CD4-positive, alpha-beta T cell treated with Interleukin-17A for 4 hours (primary cell): ENCODE results near the gene TMEM9B.

Experiments
- DNase-seq: peaks from one replicate; pipeline ENCODE4 v3.0.0-alpha.2; 2020; ENCODE audit warnings: mixed read lengths

The TMEM9B gene

DNA sequence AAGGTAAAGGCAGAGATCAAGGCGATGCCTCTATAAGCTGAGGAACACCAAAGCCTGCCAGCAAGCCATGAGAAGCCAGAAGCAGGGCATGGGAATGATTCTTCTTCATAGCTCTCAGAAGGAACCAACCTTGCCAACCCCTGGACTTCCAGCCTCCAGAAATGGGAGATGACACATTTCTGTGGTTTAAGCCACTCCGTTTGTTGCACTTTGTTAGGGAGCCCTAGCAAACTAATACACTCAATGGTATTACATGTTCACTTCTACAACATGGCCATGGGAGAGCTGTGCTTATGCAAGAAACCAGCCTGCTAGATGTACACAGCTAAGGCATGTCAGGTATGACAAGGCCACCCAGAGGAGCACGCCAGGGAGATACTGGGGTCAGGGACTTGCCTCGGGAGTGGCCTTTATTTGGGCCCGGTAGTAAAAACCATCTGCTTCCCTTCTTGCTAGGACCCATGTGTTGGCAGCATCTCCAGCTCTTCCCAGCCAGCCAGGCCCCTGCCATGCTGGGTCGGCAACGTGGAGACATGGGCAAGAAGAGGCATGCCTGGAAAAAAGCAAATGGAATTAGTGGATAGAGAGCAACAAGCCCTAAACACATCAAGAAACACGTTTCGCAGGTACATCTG is 35.1 kb downstream of the TMEM9B start:
- no peak for DNase-seq

DNA sequence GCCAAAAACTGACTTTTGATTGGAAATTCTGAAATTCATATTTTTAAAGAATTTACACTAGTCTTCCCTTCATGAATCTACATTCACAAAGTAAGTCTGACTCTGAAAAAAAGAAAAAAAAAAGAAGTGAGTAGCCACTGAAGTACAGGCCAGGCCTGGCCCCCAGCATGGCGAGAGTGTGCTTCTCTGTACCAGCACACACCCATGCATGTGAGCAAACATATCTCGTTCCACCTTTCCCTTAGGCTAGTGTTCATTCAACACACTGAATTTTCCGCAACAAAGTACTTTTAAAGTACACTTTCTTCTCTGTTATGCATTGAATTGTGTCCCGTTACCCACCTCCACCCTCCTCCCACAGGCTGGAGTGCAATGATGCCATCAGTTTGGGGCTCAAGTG is 36.0 kb downstream of the TMEM9B start:
- DNase-seq, result no peak

GRCh38 chr11:8927233-8927632 is 37.0 kb downstream of the TMEM9B start:
- DNase-seq, result no peak

DNA sequence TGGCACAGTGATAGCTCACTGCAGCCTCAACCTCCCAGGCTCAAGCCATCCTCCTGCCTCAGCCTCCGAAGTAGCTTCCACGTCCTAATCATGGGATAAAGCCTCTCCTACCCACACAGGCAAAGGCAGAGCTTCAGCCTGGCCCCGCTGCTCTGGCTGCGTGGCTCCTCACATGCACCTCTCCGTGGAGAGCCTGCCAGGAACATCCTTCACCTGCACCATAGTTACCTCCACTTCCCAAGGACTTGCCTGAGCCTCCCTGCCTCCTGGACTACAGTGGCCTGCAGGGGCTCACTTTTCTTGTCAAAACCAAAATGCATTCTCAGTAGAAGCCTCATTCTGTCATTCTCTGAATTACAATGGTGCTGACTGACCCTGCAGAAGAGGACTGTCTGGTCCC is 38.0 kb downstream of the TMEM9B start:
- DNase-seq, result no peak

DNA sequence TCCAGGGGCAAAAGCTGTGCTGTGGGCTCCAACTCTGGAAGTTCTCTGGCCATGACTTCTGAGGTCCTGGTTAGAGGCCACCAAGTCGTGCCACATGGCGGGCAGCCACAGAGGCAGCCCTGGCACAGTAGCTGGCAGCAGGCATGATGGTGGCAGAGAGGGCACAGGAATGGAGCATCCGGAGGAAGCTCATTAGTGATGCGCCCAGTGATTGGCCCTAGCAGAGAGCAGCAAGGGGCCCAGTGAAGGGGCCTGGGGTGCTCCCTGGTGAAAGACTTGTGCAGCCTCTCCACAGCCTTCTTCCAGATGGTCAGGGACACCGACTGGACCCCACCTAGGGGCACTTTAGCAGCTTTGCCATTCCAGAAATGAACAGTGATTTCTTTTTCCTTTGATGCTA is 38.5 kb downstream of the TMEM9B start:
- no peak for DNase-seq

- no peak for DNase-seq
Measured at GRCh38 chr11:8922691-8923090, 41.6 kb downstream of the TMEM9B start.

DNA sequence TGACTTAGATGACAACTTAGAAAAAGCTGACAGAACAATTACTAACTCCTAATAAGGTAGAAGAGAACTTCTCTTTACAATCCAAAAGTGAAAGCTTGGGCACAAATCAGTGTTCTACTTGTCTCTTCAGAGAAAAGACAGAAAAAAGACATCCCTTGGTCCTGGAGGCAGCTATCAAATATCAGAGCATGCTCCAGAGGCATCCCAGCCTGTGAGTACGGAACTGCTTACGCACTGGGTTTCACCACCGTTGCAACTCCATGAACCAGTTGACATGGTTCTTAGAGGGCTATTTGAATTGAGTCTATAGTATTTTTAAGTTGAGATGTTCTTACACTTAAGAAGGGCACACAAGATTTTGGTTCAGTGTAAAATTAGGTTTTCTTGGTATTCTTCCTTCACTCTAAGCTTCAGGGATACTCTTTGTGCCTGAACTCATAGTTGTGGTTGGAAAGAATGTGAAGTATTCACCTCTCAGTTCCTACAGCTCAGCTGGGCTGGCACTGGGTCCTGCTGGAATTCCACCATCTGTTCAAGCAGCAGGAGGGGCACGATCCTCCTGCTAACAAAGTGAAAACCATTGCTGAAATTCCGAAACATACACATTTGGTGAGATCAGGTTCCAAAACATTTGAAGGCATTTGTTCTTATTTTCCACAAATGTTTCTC is 47.0 kb downstream of the TMEM9B start:
- DNase-seq, result no peak

GRCh38 chr11:8914661-8915018 is 49.6 kb downstream of the TMEM9B start:
- DNase-seq, result no peak

- DNase-seq, result peak; percentile 64
Measured at GRCh38 chr11:8913961-8914660, 50.1 kb downstream of the TMEM9B start.

DNA sequence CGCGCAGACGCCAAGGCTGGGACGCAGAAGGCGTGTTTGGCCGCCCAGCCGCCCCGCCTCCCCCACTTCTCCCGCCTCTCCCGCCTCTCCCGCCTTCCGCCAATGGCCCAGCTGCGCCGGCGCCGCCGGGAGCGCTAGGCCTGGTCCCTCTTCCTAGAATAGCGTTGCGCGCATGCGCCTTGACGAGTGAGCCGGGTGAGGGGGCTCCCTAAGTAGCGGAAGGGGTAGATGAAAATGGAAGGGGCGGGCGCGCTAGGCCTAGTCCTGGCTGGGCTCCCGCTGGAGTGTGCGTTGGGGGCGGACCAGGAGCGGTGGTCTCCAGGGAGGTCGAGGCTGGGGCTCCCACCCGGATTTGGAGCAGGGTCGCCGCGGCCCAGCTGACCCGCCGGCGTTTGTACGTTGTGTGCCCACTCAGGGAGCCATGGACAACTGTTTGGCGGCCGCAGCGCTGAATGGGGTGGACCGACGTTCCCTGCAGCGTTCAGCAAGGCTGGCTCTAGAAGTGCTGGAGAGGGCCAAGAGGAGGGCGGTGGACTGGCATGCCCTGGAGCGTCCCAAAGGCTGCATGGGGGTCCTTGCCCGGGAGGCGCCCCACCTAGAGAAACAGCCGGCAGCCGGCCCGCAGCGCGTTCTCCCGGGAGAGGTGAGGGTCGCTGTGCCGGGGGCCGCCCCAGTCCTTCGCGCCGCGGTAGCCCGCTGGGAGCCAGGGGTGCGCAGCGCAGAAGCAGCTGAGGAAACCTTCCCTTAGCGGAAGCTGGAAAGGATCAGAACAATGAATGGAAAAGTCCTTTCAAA is 53.0 kb downstream of the TMEM9B start, which contains the start of gene AKIP1:
Gene AKIP1 (plus strand): TSS at position 161 of the 795 bp plus-strand sequence. CDS start 261 bp downstream, at position 422.
- peak; percentile 87 for DNase-seq

GRCh38 chr11:8910649-8911026 is 53.6 kb downstream of the TMEM9B start:
- DNase-seq, result no peak

- DNase-seq, result no peak
Measured at GRCh38 chr11:8908099-8908498, 56.1 kb downstream of the TMEM9B start.

DNA sequence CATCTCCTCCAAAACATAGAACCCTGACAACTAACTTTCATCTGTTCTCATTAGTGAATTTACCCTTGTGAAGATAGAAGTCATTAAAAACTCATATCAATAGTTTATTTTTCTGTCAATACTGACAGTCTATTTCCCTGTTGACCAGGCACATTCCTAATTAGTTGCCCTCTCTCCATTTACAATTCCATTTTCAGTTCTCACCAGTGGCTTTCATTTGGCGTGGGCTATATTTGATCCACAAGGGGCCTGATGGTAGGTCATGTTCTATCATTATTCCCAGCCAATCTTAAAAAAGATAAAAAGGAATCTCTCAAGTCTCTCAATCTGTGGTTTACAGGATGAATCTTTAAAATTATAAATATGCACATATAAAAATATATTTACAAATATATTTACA is 57.1 kb downstream of the TMEM9B start:
- DNase-seq, result no peak

DNA sequence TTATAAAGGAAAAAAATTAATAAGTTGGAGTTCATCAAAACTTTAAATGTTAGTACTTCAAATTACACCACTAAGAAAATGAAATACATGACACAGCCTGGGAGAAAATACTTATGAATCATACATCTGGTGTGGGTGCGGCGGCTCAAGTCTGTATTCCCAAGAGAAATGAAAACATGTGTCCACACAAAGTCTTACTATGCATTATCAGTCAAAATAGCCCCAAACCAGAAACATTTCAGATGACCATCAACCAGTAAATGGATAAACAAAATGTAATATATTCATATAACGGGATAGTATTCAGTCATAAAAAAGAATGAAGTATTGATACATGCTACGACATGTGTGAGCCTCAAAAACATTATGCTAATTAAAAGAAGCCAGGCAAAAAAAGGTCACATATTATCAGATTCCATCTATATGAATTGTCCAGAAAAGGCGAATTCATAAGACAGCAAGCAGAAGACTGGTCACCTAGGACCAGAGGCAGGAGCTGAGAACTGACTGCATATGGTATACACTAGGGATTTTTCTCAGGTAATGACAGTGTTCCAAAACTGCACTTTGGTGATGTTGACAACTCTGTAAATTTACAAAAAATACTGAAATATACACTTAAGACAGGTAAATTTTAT is 58.6 kb downstream of the TMEM9B start:
- no peak for DNase-seq

- no peak for DNase-seq
Measured at GRCh38 chr11:8899119-8899753, 65.0 kb downstream of the TMEM9B start.
